A673 (cell line): ENCODE data around the gene STK33. TPM values are rescaled to one million over a fixed set of nuclear protein-coding genes. Genes with fewer than 3 reads are reported as not detected.

Experiments used
- BruUV-seq: library from RNA; stranded (reverse); fragments of 400-500 nt; replicated peaks from 2 replicates; lab custom pipeline; 2021; lab: Mats Ljungman, UMichigan
- CTCF ChIA-PET: fragments of 300-600 bp; sonication (Branson Sonifier 250); formaldehyde crosslinking; loops from one replicate; lab custom pipeline; 2022; ENCODE audit warnings: antibody characterized with exemption; lab: Charles Lee
- POLR2A ChIA-PET: fragments of 300-600 bp; sonication (Branson Sonifier 250); formaldehyde crosslinking; loops from one replicate; lab custom pipeline; 2022; ENCODE audit warnings: antibody characterized with exemption; ENCODE audit not compliant: low non-redundant PET; lab: Charles Lee
- DNase-seq: peaks from one replicate; pipeline ENCODE4 v3.0.0-alpha.2; 2015; ENCODE audit warnings: low spot score
- H3K27ac ChIP-seq: fragments of 200-600 bp; sonication (generic); 2 replicates; pipeline ENCODE4 v1.5.1; 2016; ENCODE audit warnings: mixed run types, low read depth, mild to moderate bottlenecking, mixed read lengths, antibody characterized with exemption, low read length; ENCODE audit not compliant: poor library complexity, severe bottlenecking
- H3K27me3 ChIP-seq: fragments of 200-600 bp; sonication (generic); replicated peaks from 2 replicates; pipeline ENCODE4 v1.6.1; 2017; ENCODE audit warnings: mixed run types, low read depth, mild to moderate bottlenecking, mixed read lengths, antibody characterized with exemption, low read length; ENCODE audit not compliant: insufficient read depth, poor library complexity
- H3K36me3 ChIP-seq: fragments of 200-600 bp; sonication (generic); 2 replicates; pipeline ENCODE4 v1.6.1; 2016; ENCODE audit warnings: mixed run types, mild to moderate bottlenecking, mixed read lengths, antibody characterized with exemption, low read length; ENCODE audit not compliant: insufficient read depth, poor library complexity, severe bottlenecking
- H3K4me1 ChIP-seq: fragments of 200-600 bp; sonication (generic); 2 replicates; pipeline ENCODE4 v1.6.1; 2017; ENCODE audit warnings: mixed run types, mild to moderate bottlenecking, mixed read lengths, antibody characterized with exemption, low read length; ENCODE audit not compliant: insufficient read depth, poor library complexity, severe bottlenecking
- H3K4me3 ChIP-seq: fragments of 200-600 bp; sonication (generic); 2 replicates; pipeline ENCODE4 v1.5.1; 2016; ENCODE audit warnings: low read depth, mixed run types, mild to moderate bottlenecking, mixed read lengths, low read length; ENCODE audit not compliant: poor library complexity, severe bottlenecking
- H3K9me3 ChIP-seq: fragments of 200-600 bp; sonication (generic); 2 replicates; pipeline ENCODE4 v1.6.1; 2016; ENCODE audit warnings: mixed run types, low read depth, mild to moderate bottlenecking, mixed read lengths, antibody characterized with exemption, low read length; ENCODE audit not compliant: poor library complexity, severe bottlenecking
- CTCF ChIP-seq: fragments of 300-800, 200-600 bp; sonication (generic); conservative IDR thresholded peaks from 2 replicates; pipeline ENCODE4 v1.5.1; 2017; ENCODE audit warnings: low read depth, mild to moderate bottlenecking, antibody characterized with exemption, low read length, moderate library complexity, mixed read lengths
- EZH2 ChIP-seq: fragments of 200-600 bp; sonication (generic); IDR thresholded peaks from 2 replicates; pipeline ENCODE4 v1.6.1; 2017; ENCODE audit warnings: borderline replicate concordance, low read depth, mild to moderate bottlenecking, mixed read lengths, antibody characterized with exemption, low read length; ENCODE audit not compliant: poor library complexity, severe bottlenecking
- intact Hi-C: fragments of 100-400 bp; cut with micrococcal nuclease; formaldehyde crosslinking; loops from one replicate; pipeline ENCODE4 v1.10.0; 2022; ENCODE audit not compliant: unreplicated experiment
- total RNA-seq: library from RNA; stranded (reverse); gene quantifications from 2 replicates; pipeline ENCODE4 v1.2.3, GENCODE V29; 2021

STK33 gene
- total RNA-seq, 1 experiment from 2014 or later: not detected

DNA sequence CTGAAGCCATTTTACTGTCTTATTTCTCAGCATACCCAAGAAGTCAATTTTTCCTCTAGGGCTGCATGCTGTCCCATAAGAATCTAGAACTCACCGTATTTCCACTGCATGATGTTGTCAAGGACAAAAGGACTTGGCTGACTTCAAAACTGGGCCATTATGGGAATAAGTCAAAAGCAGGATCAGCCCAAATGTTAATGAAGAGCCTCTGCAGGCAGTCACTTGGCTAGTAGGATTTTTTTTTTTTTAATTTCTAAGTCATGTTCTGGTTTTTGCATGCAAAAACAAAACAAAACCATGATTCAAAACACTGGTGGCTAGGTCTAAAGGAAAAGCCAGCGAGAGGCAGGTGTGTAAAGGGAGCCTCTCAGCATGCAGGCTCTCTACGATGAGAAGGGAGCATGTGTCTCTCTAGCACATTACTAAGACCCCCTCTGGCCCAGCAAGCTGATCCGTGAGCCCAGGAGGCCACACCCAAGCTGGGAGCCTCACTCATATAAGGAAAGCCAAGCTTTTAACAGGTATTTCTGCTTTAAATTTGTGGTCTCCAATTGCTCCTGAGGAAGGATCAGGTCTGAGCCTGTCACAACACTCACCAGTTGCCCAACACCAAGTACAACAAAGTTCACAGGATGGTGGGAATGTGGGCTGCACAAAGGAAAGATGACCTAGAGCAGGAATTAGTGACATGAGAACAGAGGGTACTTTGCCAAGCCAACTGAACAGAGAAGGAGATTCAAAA, 21.4 kb upstream of the STK33 start:
- H3K4me3 ChIP-seq: no peak overlapping the region
- no peaks in the 10 kb centered on the region for H3K9me3 ChIP-seq
- H3K4me1 ChIP-seq: no peaks in the 10 kb centered on the region
- TF ChIP-seq CTCF (no peak), EZH2 (no peak)
- H3K36me3 ChIP-seq: peaks cover 3% of the 10 kb centered on the region
- ChIA-PET CTCF (no interaction called here), POLR2A (no interaction called here)
- no peak overlapping the region for H3K27ac ChIP-seq
- intact Hi-C loops: no loop called here
- no peaks in the 10 kb centered on the region for H3K27me3 ChIP-seq
- no TSS peak for BruUV-seq
- DNase-seq: no peak

DNA sequence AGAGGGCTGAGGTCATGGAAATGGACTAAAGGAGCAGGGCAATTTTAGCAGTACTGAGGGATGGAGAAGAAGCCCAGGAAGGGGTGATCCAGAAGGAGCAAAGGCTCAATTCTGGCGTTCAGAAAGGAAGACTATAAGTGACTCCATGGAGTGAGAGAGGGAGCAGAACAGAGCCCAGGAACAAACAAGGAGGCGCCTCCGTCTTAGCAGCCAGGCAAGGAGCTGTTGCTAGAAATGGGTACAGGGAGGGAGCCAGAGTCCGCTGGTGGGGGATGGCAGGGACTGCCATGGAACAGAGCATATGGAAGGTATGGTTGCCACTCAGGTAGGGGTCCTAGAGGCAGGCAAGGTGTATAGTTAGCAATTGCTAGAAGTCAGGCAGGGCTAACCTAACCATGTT, 20.5 kb upstream of the STK33 start:
- TF ChIP-seq EZH2: no peak
- no peak for TF ChIP-seq CTCF

DNA sequence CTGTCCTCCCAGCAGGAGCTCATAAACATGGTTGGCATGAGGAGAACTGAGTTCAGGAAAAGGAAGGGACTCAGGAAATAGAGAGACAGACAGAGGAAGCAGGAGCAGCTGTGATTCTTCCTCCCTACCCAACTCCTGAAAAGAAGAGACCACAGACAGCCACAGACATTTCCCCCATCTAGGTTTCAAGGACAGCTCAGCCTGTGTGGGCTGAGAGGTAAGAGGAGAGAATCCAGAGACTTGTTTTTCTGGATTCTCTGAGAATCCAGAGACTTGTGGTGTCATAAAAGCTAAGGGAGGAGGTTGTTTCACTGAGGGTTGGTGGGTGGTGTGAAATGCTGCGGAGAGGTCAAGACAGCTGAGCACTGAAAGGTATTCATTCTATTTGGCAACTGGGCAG, 19.0 kb upstream of the STK33 start:
- Histone ChIP-seq H3K36me3 (peaks cover 3% of the 10 kb centered on the region), H3K27ac (no peak overlapping the region), H3K4me3 (no peak overlapping the region), H3K27me3 (no peaks in the 10 kb centered on the region), H3K9me3 (no peaks in the 10 kb centered on the region), H3K4me1 (no peaks in the 10 kb centered on the region)
- ChIA-PET CTCF (no interaction called here), POLR2A (no interaction called here)
- BruUV-seq: no TSS peak
- DNase-seq: peak; percentile 45
- intact Hi-C loops: no loop called here
- TF ChIP-seq EZH2: no peak
- no peak for TF ChIP-seq CTCF

More for the DNA sequence above, 20.5 kb upstream of the STK33 start:
- H3K27ac ChIP-seq: no peak overlapping the region
- no TSS peak for BruUV-seq
- peaks cover 3% of the 10 kb centered on the region for H3K36me3 ChIP-seq
- H3K4me1 ChIP-seq: no peaks in the 10 kb centered on the region
- CTCF ChIA-PET: no interaction called here
- DNase-seq: no peak
- no peaks in the 10 kb centered on the region for H3K9me3 ChIP-seq
- POLR2A ChIA-PET: no interaction called here
- H3K27me3 ChIP-seq: no peaks in the 10 kb centered on the region
- H3K4me3 ChIP-seq: no peak overlapping the region
- intact Hi-C loops: no loop called here
